Measurements from ENCODE around the gene LRRC3.

The LRRC3 gene

DNA sequence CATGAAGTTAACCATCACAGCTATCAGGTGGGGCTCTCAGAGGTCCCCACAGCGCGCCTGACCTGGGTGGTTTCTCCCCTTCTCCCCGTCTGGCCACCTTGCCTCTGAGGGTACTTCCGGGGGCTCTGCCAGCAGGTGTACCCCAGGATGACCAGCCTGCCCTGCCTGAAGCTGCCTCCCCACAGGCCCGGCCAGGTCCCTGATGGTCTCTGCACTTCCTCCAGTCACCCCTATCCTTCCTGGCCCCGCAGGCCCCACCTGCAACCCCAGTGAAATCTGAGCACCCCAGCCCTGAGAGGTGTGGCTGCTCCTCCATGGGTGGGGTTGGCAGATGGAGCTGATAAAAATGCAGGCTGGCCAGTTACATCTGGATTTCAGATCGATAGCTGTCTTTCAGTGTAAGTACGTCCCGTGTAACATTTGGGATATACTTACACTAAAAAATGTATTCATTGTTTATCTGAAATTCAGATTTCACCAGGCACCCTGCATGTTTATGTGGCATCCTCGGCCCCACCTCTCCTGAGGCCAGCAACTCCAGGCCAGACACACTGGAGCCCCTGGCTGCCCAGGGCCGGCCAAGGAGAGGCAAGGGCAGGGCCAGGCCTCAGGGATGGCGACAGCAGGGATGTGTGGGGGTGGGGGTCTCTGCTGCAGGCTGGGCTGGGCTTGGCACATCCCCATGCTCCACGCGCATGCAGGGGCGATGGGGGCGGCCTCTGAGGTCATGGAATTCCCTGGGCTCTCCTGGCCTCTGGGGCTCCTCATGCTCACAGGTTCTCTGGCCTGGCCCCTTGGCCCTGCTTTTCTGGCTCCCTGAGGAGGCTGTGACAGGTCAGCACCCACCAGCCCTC, 25.1 kb downstream of the LRRC3 start:
- H3K9me3 ChIP-seq (ENCODE audit: severe bottlenecking), result no peaks in the 10 kb centered on the region
- TF ChIP-seq, protein P1, sequence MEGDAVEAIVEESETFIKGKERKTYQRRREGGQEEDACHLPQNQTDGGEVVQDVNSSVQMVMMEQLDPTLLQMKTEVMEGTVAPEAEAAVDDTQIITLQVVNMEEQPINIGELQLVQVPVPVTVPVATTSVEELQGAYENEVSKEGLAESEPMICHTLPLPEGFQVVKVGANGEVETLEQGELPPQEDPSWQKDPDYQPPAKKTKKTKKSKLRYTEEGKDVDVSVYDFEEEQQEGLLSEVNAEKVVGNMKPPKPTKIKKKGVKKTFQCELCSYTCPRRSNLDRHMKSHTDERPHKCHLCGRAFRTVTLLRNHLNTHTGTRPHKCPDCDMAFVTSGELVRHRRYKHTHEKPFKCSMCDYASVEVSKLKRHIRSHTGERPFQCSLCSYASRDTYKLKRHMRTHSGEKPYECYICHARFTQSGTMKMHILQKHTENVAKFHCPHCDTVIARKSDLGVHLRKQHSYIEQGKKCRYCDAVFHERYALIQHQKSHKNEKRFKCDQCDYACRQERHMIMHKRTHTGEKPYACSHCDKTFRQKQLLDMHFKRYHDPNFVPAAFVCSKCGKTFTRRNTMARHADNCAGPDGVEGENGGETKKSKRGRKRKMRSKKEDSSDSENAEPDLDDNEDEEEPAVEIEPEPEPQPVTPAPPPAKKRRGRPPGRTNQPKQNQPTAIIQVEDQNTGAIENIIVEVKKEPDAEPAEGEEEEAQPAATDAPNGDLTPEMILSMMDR (IDR thresholded peaks at IDR 0.05; ENCODE audit: poor library complexity, severe bottlenecking), result no peak
- DNase-seq (ENCODE audit: low spot score) (no peak), ATAC-seq (ENCODE audit: low read depth) (no peak)
- no peak overlapping the region for H3K27ac ChIP-seq (ENCODE audit: poor library complexity, severe bottlenecking)
- H3K4me1 ChIP-seq (ENCODE audit: insufficient read depth, poor library complexity, severe bottlenecking), result no peaks in the 10 kb centered on the region
- H3K36me3 ChIP-seq (ENCODE audit: low read depth), result no peaks in the 10 kb centered on the region
- no peak overlapping the region for H3K4me3 ChIP-seq (ENCODE audit: severe bottlenecking)
- no peaks in the 10 kb centered on the region for H3K27me3 ChIP-seq (ENCODE audit: insufficient read depth, poor library complexity, severe bottlenecking)

GRCh38 chr21:44482581-44483287, 27.4 kb downstream of the LRRC3 start:
- TF ChIP-seq, protein P1 (IDR thresholded peaks at IDR 0.05; ENCODE audit: poor library complexity, severe bottlenecking), result no peak
- H3K27me3 ChIP-seq (ENCODE audit: insufficient read depth, poor library complexity, severe bottlenecking), result no peaks in the 10 kb centered on the region
- H3K27ac ChIP-seq (ENCODE audit: poor library complexity, severe bottlenecking), result no peak overlapping the region
- H3K9me3 ChIP-seq (ENCODE audit: severe bottlenecking), result no peaks in the 10 kb centered on the region
- DNase-seq (ENCODE audit: low spot score) (no peak), ATAC-seq (ENCODE audit: low read depth) (no peak)
- no peaks in the 10 kb centered on the region for H3K36me3 ChIP-seq (ENCODE audit: low read depth)
- no peak overlapping the region for H3K4me3 ChIP-seq (ENCODE audit: severe bottlenecking)
- no peaks in the 10 kb centered on the region for H3K4me1 ChIP-seq (ENCODE audit: insufficient read depth, poor library complexity, severe bottlenecking)

DNA sequence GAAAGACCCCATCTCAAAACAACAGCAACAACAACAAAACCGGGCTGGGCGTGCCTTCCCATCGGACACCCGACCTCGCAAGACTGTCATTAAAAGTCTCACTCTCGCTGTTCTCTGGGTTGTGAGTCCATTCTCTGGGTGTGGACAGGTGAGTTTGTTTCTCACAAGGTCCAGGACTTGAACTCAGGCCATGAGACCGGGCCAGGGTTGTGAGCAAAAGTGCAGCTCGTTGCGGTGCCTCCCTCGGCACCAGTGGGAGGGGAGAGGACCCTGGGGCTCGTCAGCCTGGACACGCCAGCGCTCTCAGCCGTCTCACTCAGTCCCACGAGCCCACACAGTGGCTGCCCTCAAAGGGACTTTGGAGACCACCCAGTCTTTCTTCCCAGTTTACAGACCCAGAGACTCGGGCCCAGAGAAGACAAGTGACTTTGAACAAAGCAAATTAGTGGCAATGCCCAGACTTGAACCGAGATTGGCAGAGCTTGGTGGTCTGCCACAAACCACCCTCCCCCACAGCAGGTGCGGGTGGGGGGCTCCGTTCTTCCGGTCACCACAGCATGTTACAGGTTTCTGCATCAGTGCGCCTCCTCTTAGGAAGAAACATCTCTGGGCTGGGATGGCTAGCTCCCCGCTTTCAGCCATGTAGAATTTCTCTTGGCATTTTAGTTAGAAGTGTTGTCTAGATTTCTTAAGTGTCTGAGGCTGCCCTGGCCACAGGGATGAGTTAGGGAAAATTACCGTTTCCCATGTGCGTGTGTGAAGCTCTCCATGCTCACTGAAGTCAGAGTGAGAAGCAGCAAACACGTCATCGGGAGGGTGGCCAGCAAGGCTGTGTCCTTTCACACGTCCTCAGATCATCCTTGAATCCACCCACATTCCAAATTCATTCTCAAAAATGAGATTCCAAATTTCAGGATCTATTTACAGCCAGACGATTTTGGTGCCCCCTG, 28.3 kb downstream of the LRRC3 start:
- TF ChIP-seq, protein P1 (IDR thresholded peaks at IDR 0.05; ENCODE audit: poor library complexity, severe bottlenecking), result no peak
- no peak for ATAC-seq (ENCODE audit: low read depth)

DNA sequence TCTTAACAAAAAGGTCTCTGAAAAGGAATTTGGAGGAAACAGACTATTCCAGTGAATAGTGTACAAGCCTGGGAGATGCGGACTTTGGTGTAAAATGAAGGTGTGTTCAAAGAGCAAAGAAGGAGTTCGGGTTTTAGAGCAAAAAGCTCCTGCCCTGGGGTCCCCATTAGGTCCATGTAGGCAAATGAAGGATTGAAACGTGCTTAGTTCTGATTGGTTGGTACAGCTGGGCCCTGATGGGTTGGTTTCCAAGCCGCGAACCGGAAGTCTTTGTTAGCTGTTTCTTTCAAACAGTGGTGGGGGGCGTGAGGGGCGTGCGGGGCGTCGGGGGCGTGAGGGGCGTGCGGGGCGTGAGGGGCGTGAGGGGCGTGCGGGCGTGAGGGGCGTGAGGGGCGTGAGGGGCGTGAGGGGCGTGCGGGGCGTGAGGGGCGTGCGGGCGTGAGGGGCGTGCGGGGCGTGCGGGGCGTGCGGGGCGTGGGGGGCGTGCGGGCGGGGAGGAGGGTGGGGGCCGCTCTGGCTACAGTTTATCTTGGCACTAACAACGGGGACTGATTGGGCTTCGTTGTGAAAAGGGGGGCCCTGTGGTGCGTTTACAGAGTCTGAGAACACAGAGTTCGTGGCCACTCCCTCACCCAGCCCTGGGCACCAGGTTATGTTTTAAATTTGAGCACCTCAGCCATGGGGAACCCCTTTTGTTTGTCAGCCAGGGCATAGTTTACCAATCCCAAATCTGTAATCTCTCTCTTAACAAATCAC, 29.4 kb downstream of the LRRC3 start:
- TF ChIP-seq, protein P1 (IDR thresholded peaks at IDR 0.05; ENCODE audit: poor library complexity, severe bottlenecking), result no peak
- Histone ChIP-seq H3K4me3 (ENCODE audit: severe bottlenecking) (no peak overlapping the region), H3K27ac (ENCODE audit: poor library complexity, severe bottlenecking) (no peak overlapping the region), H3K27me3 (ENCODE audit: insufficient read depth, poor library complexity, severe bottlenecking) (no peaks in the 10 kb centered on the region), H3K4me1 (ENCODE audit: insufficient read depth, poor library complexity, severe bottlenecking) (no peaks in the 10 kb centered on the region), H3K9me3 (ENCODE audit: severe bottlenecking) (no peaks in the 10 kb centered on the region), H3K36me3 (ENCODE audit: low read depth) (no peaks in the 10 kb centered on the region)
- no peak for ATAC-seq (ENCODE audit: low read depth)
- no peak for DNase-seq (ENCODE audit: low spot score)

More for the DNA sequence above, 28.3 kb downstream of the LRRC3 start:
- Histone ChIP-seq H3K36me3 (ENCODE audit: low read depth) (no peaks in the 10 kb centered on the region), H3K4me1 (ENCODE audit: insufficient read depth, poor library complexity, severe bottlenecking) (no peaks in the 10 kb centered on the region), H3K4me3 (ENCODE audit: severe bottlenecking) (no peak overlapping the region), H3K27me3 (ENCODE audit: insufficient read depth, poor library complexity, severe bottlenecking) (no peaks in the 10 kb centered on the region), H3K27ac (ENCODE audit: poor library complexity, severe bottlenecking) (no peak overlapping the region), H3K9me3 (ENCODE audit: severe bottlenecking) (no peaks in the 10 kb centered on the region)
- DNase-seq (ENCODE audit: low spot score), result no peak
